Vagina (tissue), 2 donors: Measurements from ENCODE around the gene FAM222A.

ENCODE experiments used
- CTCF ChIP-seq, 3 experiments: fragments of 450-650 bp in 2 of 3; fragments of 200-600 bp in 1 of 3; sonication (generic) in 1 of 3; IDR thresholded peaks; one replicate each; pipeline ENCODE4 v1.5.1; 2017 to 2019; ENCODE audit warnings: antibody characterized with exemption in 3 of 3, mild to moderate bottlenecking in 2 of 3, moderate library complexity in 2 of 3
- POLR2A ChIP-seq, 2 donors: fragments of 450-650 bp; IDR thresholded peaks; one replicate each; pipeline ENCODE4 v1.6.1; 2017; ENCODE audit warnings: antibody characterized with exemption in 2 of 2, mild to moderate bottlenecking in 2 of 2, moderate library complexity in 2 of 2

GRCh38 chr12:109764123-109764522, 50.5 kb downstream of the FAM222A start:
- TF ChIP-seq CTCF (IDR thresholded peaks at IDR 0.05) (no peak), POLR2A (IDR thresholded peaks at IDR 0.05) (no peak)
